Kidney epithelial cell (primary cell): ENCODE data around the gene CX3CL1. TPM values are rescaled to one million over a fixed set of nuclear protein-coding genes. Genes with fewer than 3 reads are reported as not detected.
A peak's percentile ranks its signal among the peaks of the same experiment; 100 is the strongest.

Experiments
- DNase-seq: peaks from one replicate; pipeline ENCODE4 v3.0.0-alpha.2; 2010; ENCODE audit warnings: low read depth
- H3K27me3 ChIP-seq: 2 replicates; pipeline ENCODE4 v1.6.0; 2011; ENCODE audit warnings: low read length; ENCODE audit not compliant: control insufficient read depth, insufficient read depth
- H3K36me3 ChIP-seq: 2 replicates; pipeline ENCODE4 v1.5.1; 2011; ENCODE audit warnings: low read length; ENCODE audit not compliant: control insufficient read depth, insufficient read depth
- H3K4me3 ChIP-seq: 2 replicates; pipeline ENCODE4 v1.5.1; 2011; ENCODE audit warnings: low read depth, mild to moderate bottlenecking, control low read depth, low read length
- total RNA-seq: library from RNA; depleted of rRNA; stranded (reverse); fragments of >200 nt; gene quantifications from 2 replicates; pipeline ENCODE4 v1.2.3, GENCODE V29; 2015
- TF ChIP-seq, protein P1 (sequence below): IDR thresholded peaks from 2 replicates; pipeline ENCODE4 v1.5.1; 2011; ENCODE audit warnings: mild to moderate bottlenecking, moderate library complexity, low read length, control low read depth, inconsistent platforms; ENCODE audit not compliant: insufficient read depth, poor library complexity, severe bottlenecking

Gene CX3CL1
- 22.0 and 24.8 TPM in 2 replicates for total RNA-seq

DNA sequence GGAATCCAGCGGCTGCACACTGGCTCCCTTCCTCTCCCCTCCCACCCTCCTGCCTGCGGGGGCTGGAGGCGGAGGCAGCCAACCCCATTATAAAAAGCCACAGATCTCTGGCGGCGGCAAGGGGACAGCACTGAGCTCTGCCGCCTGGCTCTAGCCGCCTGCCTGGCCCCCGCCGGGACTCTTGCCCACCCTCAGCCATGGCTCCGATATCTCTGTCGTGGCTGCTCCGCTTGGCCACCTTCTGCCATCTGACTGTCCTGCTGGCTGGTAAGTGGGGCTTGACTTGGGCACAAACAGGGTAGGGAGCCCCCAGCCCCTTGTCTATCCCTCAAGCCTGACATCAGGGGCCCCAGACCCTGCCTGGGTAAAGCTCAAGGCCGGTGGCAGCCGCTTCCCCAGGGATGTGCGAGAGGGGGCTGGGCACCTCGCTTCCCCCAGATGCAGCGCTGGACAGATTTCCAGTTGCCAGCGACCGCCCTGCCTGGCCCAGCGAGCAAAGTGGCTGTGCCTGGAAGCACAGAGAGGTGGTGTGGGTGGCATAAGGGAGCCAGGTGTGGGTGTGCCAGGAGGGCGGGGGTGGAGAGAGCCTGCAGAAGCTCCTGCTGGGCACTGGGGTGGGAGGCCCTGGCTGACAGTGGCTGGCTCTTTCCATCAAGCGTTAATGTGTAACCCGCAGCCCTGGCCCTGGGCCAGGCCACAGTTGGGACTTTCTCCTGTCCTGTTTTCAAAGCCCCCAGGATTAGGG lies at the start of gene CX3CL1:
Gene CX3CL1, plus strand, starts transcription at position 119 of the 745 bp plus-strand sequence. Its CDS starts 79 bp downstream, at position 198.
- Histone ChIP-seq H3K4me3 (peak within 1 kb of the TSS; percentile 59), H3K27me3 (no peaks in the 10 kb centered on the region), H3K36me3 (no peaks in the 10 kb centered on the region)
- TF ChIP-seq, protein P1, sequence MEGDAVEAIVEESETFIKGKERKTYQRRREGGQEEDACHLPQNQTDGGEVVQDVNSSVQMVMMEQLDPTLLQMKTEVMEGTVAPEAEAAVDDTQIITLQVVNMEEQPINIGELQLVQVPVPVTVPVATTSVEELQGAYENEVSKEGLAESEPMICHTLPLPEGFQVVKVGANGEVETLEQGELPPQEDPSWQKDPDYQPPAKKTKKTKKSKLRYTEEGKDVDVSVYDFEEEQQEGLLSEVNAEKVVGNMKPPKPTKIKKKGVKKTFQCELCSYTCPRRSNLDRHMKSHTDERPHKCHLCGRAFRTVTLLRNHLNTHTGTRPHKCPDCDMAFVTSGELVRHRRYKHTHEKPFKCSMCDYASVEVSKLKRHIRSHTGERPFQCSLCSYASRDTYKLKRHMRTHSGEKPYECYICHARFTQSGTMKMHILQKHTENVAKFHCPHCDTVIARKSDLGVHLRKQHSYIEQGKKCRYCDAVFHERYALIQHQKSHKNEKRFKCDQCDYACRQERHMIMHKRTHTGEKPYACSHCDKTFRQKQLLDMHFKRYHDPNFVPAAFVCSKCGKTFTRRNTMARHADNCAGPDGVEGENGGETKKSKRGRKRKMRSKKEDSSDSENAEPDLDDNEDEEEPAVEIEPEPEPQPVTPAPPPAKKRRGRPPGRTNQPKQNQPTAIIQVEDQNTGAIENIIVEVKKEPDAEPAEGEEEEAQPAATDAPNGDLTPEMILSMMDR = peak; percentile 31
- peak; percentile 54 for DNase-seq

DNA sequence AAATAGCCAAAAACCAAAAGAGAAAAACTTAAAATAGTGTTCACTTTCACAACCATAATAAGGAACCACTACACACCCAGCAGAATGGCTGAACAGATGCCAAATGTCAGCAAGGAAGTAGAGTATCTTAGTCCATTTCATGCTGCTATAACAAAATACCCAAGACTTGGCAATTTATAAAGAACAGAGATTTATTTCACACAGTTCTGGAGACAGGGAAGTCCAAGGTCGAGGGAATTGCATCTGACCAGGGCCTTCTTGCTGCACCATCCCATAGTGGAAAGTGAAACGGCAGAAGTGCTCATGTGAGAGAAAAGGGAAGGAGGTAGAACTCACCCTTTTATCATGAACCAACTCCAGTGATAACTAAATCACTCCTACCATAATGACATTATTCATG lies 47.5 kb upstream of the CX3CL1 start:
- TF ChIP-seq, protein P1 = no peak
- no peaks in the 10 kb centered on the region for H3K27me3 ChIP-seq
- H3K4me3 ChIP-seq = no peak overlapping the region
- no peaks in the 10 kb centered on the region for H3K36me3 ChIP-seq
- DNase-seq = no peak

DNA sequence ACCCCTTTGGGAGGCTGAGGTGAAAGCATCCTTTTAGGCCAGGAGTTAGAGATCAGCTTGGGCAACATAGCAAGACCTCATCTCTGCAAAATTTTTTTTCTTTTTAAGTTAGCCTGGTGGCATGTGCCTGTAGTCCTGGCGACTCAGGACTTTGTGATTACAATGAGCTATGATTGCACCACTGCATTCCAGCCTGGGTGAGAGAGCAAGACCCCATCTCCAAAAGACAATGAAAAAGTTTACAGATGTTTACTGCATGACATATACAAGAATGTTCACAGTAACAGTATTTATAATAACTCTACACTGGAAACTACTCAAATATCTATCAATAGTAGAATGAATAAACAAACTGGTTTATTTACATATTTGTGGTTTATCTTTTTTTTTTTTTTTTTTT lies 46.8 kb upstream of the CX3CL1 start:
- Histone ChIP-seq H3K27me3 (no peaks in the 10 kb centered on the region), H3K4me3 (no peak overlapping the region), H3K36me3 (no peaks in the 10 kb centered on the region)
- TF ChIP-seq, protein P1 = no peak
- no peak for DNase-seq

DNA sequence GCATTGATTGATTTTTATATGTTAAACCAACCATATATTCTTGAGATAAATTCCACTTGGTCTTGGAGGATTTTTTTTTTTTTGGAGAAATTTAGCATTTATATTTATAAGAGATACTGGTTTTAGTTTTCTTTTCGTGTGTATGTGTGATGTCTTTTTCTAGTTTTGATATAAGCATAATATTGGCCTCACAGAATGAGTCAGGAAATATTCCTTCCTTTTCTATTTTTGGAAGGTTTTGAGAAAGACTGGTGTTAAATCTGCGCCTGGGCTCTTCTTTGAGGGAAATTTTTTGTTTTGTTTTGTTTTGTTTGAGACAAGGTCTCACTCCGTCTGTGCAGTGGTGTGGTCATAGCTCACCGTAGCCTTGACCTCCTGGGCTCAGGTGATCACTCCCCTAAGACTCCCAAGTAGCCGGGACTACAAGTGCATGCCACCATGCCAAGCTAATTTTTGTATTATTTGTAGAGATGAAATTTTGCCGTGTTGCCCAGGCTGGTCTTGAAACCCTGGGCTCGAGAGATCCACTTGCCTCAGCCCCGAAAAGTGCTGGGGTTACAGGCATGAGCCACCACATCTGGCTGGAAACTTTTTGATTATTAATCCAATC lies 42.5 kb upstream of the CX3CL1 start:
- TF ChIP-seq, protein P1 = no peak
- H3K27me3 ChIP-seq = no peaks in the 10 kb centered on the region
- H3K4me3 ChIP-seq = no peak overlapping the region
- DNase-seq = no peak
- no peaks in the 10 kb centered on the region for H3K36me3 ChIP-seq

DNA sequence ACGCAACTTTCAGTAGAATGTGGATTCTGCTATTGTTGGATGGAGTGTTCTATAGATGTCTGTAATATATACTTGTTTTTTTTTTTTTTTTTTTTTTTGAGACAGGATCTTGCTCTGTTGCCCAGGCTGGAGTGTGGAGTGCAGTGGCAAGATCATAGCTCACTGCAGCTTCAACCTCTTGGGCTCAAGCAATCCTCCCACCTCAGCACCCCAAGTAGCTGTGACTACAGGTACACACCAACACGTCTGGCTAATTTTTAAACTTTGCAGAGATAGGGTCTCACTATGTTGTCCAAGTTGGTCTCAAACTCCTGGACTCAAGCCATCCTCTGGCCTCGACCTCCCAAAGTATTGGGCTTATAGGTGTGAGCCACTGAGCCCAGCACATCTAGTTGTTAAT lies 40.9 kb upstream of the CX3CL1 start:
- TF ChIP-seq, protein P1 = no peak

More for the DNA sequence above, 40.9 kb upstream of the CX3CL1 start:
- Histone ChIP-seq H3K4me3 (no peak overlapping the region), H3K36me3 (no peaks in the 10 kb centered on the region), H3K27me3 (no peaks in the 10 kb centered on the region)
- DNase-seq = no peak
